Activated CD8-positive, alpha-beta memory T cell treated with anti-CD3 and anti-CD28 coated beads for 36 hours (primary cell): ENCODE results near the gene ATXN2. TPM values are rescaled to one million over a fixed set of nuclear protein-coding genes. Genes with fewer than 3 reads are reported as not detected.
"Not testable (repeated sequence)": the region's sequence is repeated elsewhere in the genome, so short reads cannot be mapped to it uniquely, and the experiment has no call there.

Experiments used
- CTCF ChIA-PET: fragments of 350-600 bp; sonication (Branson Sonifier 250); formaldehyde crosslinking; loops from one replicate; lab custom pipeline; 2021; ENCODE audit warnings: antibody characterized with exemption; lab: Charles Lee
- POLR2A ChIA-PET: fragments of 350-600 bp; sonication (Branson Sonifier 250); formaldehyde crosslinking; loops from one replicate; lab custom pipeline; 2021; ENCODE audit warnings: antibody characterized with exemption; lab: Charles Lee
- total RNA-seq, 2 experiments: library from RNA; stranded (reverse); gene quantifications; one replicate each; pipeline ENCODE4 v1.2.3, GENCODE V29; 2021

ATXN2 gene
- total RNA-seq, 2 experiments from 2014 or later: 40.8 to 46.3 TPM

DNA sequence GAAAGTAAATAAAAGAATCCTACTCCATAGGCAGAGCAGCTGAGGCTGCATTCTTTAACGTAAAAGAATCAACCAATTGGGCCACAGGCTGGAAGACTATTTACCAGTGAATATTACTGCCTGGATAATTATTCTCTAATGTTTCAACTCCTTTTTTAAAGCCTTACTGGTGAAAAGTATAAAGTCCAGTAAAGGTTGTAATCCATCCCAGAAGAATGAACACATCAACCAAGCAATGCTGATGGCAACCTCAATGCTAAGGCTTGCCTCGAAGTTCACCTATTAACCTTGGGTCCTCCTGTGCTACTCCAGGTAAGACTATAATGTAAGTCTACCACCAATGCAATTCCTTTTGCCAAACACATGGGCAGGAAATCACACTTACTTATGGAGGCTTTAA lies 77.3 kb downstream of the ATXN2 start:
- ChIA-PET POLR2A (no interaction called here), CTCF (no interaction called here)

DNA sequence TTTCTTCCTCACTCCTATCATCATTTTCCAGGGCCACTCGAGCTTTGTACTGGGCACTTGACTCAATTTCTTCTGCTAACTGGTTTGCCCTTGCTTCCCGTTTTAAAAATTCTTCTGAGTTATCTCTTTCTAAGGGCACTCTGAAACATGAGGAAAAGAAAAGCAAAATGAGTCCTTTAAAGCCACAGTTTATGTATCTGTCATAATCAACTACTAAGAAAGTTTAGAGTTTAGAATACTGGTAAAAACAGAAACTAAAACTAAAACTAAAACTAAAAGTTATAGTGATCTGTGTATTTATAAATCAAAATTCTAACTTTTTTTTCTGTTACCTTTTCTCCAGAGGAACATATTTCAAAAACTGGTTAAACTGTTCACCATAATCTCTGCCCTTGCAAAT lies 79.2 kb downstream of the ATXN2 start:
- ChIA-PET CTCF (interaction anchor here (0.6 to 1.0 kb wide), 2 partner anchors 10 to 1392 kb away, joined by 4 to 6 read pairs; no protein-coding TSS in a partner anchor), POLR2A (no interaction called here)

DNA sequence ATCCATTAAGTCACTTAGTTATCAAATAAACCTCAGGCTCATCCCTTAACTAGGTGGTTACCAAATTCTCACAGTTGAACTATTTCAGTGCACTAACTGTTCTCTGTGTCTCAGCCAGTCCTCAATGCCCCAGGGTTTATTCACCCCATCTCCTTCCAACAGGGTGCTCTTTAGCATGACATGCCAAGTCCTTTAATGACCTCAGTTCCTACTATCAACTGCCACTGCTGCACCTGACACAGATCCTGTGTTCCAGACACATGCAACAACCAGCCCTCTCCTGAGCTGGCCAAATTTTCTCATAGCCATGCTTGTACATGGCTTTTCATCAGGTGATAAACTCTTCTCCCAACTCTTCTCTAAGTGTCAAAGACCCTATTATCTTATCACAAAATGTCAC lies 80.0 kb downstream of the ATXN2 start:
- ChIA-PET CTCF (interaction anchor here (1.0 kb wide), 1 partner anchor 11 kb away, joined by 4 read pairs; no protein-coding TSS in a partner anchor), POLR2A (no interaction called here)

DNA sequence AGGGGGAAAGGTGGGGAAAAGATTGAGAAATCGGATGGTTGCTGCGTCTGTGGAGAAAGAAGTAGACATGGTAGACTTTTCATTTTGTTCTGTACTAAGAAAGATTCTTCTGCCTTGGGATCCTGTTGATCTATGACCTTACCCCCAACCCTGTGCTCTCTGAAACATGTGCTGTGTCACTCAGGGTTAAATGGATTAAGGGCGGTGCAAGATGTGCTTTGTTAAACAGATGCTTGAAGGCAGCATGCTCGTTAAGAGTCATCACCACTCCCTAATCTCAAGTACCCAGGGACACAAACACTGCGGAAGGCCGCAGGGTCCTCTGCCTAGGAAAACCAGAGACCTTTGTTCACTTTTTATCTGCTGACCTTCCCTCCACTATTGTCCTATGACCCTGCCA lies 91.4 kb downstream of the ATXN2 start:
- POLR2A ChIA-PET, CTCF ChIA-PET: not testable (repeated sequence)

DNA sequence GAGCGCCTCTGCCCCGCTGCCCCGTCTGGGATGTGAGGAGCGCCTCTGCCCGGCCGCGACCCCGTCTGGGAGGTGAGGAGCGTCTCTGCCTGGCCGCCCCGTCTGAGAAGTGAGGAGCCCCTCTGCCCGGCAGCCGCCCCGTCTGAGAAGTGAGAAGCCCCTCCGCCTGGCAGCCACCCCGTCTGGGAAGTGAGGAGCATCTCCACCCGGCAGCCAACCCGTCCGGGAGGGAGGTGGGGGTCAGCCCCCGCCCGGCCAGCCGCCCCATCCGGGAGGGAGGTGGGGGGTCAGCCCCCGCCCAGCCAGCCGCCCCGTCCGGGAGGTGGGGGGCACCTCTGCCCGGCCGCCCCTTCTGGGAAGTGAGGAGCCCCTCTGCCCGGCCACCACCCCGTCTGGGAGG lies 91.9 kb downstream of the ATXN2 start:
- POLR2A ChIA-PET, CTCF ChIA-PET: not testable (repeated sequence)

DNA sequence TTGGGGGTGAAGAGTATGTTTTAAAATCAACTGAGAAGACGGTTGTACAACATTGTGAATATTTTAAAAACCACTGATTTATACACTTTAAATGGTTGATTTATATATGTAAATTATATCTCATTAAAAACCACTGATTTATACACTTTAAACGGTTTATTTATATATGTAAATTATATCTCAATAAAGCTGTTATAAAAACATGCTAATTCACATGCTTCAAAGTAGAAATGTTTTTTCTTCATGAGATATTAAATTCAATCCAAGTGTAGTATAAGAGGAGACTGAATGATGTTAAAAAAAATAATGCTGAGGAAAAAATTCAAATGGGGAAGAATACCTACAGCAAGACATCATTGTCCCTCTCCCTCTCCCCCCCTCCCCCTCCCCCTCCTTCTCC lies 92.9 kb downstream of the ATXN2 start:
- ChIA-PET CTCF (interaction anchor here (1.0 to 1.7 kb wide), 2 partner anchors 23 to 24 kb away, joined by 3 read pairs; no protein-coding TSS in a partner anchor), POLR2A (no interaction called here)

DNA sequence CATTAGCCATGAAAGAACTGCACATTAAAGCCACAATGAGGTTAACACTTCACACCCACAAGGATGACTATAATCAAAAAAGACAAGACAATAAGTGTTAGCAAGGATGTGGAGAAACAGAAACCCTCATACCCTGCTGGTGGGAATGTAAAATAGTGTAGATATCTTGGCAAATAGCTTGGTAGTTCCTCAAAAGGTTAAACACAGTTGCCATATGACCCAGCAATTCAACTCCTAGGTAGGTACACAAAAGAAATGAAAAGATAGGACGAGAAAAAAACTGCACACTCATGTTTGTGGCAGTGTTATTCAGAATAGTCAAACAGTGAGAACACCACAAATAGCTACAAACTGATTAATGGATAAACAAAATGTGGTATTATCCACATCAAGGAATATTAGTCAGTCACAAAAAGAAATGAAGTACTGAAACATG lies 93.5 kb downstream of the ATXN2 start:
- ChIA-PET POLR2A (no interaction called here), CTCF (interaction anchor here (1.0 to 1.7 kb wide), 2 partner anchors 24 to 25 kb away, joined by 3 read pairs; no protein-coding TSS in a partner anchor)

DNA sequence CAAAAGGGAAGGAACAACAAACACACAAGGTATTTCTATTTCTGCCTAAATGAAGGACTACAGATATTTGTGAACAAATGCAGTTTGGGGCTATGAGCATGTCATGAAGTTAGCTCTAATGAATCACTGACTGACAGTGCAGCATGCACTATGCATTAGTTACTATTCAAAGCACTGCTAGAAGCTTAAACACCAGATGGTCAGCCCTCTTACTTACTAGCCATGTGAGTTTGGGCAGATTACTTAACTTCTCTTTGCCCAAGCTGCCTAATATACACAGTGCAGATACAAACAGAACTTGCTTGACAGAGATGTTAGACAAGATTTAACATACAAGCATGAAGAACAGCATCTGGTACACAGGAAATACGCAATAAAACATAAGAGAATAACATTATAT lies 96.0 kb downstream of the ATXN2 start:
- POLR2A ChIA-PET: interaction anchor here (0.6 kb wide), 1 partner anchor 391 kb away, joined by 3 read pairs; no protein-coding TSS in a partner anchor
- CTCF ChIA-PET: interaction anchor here (0.6 kb wide), 1 partner anchor 83 kb away, joined by 4 read pairs; no protein-coding TSS in a partner anchor

DNA sequence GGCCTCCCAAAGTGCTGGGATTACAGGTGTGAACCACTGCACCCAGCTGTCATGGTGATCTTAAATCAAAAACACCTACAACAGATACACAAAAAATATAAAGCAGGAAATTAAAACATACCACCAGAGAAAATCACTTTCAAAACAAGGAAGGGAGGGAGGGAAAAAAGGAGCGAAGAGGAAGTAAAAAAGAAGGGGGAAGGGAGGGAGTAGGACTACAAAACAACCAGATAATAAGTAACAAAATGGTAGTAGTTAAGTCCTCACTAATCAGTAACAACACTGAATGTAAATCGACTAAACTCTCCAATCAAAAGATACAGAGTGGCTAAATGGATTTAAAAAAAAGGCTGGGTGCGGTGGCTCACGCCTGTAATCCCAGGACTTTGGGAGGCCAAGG lies 104.4 kb downstream of the ATXN2 start:
- CTCF ChIA-PET: no interaction called here
- POLR2A ChIA-PET: no interaction called here

DNA sequence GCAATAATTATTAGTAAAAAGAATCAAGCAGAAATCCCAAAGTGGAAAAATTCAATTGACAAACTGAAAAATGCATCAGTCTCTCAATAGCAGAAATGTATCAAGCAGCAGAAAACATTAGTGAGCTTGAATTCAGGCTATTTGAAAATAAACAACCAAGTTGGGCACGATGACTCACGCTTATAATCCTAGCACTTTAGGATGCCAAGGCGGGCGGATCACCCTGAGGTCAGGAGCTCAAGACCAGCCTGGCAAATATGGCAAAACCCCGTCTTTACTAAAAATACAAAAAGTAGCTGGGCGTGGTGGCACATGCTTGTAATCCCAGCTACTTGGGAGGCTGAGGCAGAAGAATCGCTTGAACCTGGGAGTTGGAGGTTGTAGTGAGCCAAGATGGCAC lies 106.1 kb downstream of the ATXN2 start:
- CTCF ChIA-PET, POLR2A ChIA-PET: not testable (repeated sequence)

DNA sequence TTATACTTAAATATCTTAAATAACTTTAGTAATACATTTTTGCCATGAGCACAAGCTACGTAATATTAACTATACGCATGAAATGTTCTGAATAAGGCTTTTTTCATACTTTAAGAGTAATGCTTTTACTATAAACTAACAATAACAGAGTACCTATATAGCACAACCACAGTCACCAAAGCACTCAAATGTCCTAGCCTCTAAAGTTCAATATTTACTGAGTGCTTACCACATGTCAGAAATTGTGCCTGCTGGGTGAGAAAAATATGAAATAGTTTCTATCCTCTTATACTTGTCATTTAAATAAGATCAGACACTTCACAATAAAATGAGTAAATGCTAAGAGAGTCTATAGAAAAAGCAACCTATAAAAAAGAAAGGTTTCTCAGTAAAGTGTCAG lies 110.3 kb downstream of the ATXN2 start:
- POLR2A ChIA-PET: no interaction called here
- CTCF ChIA-PET: interaction anchor here (0.8 kb wide), 1 partner anchor 92 kb away, joined by 4 read pairs; no protein-coding TSS in a partner anchor

DNA sequence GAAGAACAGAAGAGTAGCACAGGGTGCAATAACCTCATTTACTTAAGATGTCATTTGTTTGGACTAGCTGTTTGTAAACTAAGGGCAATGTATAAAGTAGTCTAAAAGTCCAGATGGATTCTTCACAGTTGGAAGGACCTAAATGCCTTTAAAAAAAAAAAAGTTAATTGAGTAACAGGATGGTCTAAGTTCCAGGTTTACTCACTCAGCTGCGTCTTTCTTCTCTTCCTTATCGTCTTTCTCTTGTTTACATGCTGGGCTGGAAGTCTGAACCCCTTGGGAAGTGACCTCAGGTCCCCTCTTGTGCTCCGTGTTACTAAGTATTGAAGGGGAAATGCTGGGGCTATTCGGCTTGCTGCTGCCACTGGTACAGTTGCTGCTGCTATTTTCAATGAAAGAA lies 110.8 kb downstream of the ATXN2 start:
- CTCF ChIA-PET: no interaction called here
- POLR2A ChIA-PET: no interaction called here

DNA sequence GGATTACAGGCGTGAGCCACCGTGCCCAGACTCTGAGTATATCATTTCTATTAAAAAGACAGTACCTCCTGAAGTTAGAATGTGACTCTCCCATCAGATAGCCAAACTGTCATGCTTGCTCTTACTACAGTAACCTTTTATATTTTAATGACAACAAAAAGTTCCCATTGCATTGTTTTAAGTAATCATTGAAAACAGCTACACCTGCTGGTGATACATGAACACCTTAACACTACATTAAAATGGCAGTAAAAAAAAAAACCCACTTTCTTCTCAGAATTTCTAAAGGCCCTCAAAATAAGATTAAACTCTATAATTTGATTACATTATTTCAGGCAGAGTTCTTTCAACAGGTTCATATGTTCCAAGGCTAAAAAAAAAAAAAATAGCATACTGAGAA lies 116.7 kb downstream of the ATXN2 start:
- ChIA-PET POLR2A (no interaction called here), CTCF (interaction anchor here (1.0 kb wide), 1 partner anchor 86 kb away, joined by 5 read pairs; no protein-coding TSS in a partner anchor)

DNA sequence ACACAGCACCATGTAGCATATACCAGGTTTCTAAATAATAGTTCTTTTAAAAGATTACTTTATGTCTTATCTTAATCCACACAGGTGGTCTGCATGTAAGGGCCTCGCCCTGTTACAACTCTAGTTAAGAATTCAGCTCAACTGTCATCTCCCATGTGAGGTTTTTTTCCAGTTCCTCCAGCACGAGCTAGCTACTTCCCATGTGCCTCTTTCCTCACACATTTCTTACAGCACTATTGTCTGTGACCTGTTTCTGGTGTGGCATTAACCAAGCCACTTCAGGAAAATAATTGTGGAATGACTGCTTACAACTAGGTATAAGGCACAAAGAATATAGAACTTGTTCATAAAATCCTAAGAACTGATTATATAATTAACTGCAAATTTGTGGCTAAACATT lies 127.9 kb downstream of the ATXN2 start:
- CTCF ChIA-PET: interaction anchor here (1.5 kb wide), 1 partner anchor 74 kb away, joined by 4 read pairs; no protein-coding TSS in a partner anchor
- POLR2A ChIA-PET: no interaction called here

DNA sequence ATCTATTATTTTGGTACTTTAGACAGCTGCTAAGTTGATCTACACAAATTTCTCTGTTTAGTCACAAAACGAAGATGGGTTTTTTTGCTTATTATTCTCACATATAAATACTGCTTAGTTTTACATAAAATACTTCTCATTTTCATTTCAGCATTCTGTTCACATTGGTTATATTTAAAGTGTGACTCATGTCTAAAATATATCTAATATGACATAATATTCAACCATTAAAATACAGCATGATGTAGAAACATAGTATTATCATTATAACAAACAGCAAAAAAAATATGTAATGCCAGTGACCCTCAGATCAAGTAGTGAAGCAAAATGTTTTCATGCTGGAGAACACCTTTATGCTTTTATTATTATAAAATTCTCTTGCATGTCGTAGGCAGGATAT lies 129.7 kb downstream of the ATXN2 start:
- POLR2A ChIA-PET: no interaction called here
- CTCF ChIA-PET: no interaction called here

DNA sequence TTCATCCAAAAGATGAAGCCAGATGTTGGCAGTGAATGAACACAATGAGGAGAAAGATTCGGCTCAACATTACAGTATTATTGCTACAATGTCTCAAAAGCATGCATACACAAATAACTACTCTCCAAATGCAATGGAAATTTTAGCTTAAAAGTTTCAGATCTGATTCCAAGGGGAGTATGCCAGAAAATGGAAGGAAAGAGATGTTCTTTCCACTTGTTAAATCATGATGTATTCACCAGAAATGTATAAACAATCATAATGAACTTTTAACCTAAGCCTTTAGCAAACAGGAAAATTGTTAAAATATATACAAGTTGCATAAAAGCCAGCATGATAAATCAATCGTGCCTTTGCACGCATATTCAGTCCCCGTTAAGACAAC lies 131.3 kb downstream of the ATXN2 start:
- ChIA-PET CTCF (interaction anchor here (1.7 kb wide), 1 partner anchor 19 kb away, joined by 4 read pairs; no protein-coding TSS in a partner anchor), POLR2A (no interaction called here)

DNA sequence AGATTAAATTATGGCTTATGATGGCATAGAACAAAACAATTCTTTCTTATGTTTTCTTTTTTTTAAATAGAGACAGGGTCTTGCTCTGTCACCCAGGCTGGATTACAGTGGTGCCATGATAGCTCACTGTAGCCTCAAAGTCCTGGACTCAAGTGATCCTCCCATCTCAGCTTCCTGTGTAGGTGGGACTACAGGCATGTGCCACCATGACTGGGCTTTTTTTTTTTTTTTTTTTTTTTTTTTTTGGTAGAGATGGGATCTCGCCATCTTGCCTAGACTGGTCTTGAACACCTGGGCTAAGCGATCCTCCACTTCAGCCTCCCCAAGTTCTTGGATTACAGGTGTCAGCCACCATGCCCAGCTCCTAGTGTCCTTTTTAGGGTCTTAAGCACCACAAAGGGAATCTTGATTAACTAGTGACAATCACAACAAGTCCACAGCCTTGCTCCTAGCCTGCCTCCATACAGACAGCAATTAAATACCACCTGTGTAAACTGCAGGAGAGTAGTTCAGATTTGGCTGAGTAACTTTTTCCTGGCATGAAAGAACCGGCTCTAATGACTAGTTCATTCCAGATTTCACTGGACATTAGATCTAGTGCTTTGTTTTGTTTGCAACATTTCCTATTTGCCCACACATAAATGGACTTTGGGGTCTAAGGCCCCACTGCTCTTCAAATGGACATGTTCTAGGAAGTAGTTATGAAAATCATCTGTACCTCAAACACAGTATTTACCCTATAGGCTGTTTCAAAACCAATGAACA lies 131.8 kb downstream of the ATXN2 start:
- ChIA-PET CTCF (interaction anchor here (0.7 to 1.7 kb wide), 2 partner anchors 18 to 23 kb away, joined by 3 to 4 read pairs; no protein-coding TSS in a partner anchor), POLR2A (no interaction called here)

DNA sequence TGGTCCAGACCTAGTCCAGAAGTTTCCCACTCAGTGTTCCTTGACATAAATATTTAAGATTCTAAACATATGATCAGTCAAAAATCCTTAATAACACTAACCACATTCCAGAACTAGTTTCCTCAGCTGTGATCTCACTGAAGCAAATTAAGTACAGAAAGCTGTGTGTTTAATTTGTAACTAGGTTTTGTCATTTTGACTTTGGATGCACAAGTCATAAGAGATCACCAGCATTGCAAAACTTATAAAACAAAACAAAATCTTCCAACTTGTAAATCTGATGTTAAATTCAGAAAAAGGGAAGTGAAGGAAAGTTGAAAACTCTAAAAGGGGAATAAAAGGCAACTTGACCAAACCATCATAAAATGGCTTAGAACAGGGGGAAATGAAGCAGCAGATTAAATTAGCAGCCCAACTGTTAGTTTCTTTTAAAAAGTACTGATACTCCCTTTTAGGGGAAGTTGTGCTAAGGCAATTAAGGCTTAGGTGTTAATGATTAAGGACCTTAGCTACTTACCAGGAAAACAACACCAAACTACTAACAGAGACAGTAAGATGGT lies 136.8 kb downstream of the ATXN2 start:
- CTCF ChIA-PET: interaction anchor here (25.3 kb wide), 1 partner anchor 64 kb away, joined by 393 read pairs; the partner anchor contains the start of gene SH2B3
- POLR2A ChIA-PET: no interaction called here

DNA sequence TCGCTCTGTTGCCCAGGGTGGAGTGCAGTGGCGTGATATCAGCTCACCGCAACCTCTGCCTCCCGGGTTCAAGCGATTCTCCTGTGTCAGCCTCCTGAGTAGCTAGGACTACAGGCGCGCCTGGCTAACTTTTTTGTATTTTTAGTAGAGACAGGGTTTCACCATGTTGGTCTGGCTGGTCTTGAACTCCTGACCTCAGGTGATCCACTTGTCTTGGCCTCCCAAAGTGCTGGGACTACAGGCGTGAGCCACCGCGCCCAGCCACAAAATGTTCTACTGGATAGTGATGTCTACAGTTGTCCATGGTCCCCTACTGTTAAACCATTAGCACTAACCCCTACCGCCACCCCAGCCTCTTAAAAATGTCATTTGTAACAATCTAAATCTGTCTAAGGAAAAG lies 139.0 kb downstream of the ATXN2 start:
- POLR2A ChIA-PET: not testable (repeated sequence)
- CTCF ChIA-PET: interaction anchor here (0.6 to 25.3 kb wide), 3 partner anchors 8 to 1343 kb away, joined by 3 to 393 read pairs (median 3); partner anchors contain the start of gene SH2B3

DNA sequence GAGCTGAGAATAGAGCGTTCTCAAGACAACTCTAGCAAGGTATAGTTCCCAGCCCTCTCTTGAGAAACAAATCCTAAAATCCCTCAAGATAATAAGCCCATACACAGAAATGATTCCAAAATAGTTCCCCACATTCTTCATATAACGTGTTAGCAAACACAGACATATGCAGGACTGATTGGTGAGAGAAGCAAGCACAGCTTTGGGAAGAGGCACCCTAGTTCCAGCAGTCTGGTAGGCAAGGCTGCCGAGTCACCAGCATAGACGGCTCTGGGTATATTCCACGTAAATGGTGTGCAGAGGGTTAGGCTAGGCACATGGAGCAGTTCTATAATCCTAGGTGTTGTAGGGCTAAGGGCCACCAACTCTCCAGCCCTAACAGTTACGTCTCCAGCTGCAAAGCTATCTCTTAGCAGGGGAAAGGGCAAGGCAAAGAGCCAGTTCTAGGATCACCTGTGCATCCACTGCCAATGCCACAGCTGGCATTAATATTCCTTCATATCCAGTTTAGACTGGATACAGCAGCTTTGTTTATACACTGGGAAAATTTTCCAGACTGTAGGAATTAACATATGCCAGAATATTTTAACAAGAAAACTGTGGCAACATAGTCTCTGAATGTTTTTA lies 140.5 kb downstream of the ATXN2 start:
- ChIA-PET POLR2A (no interaction called here), CTCF (interaction anchor here (0.8 to 25.3 kb wide), 3 partner anchors 8 to 82 kb away, joined by 3 to 393 read pairs (median 5); partner anchors contain the start of gene SH2B3)
